GM18502 (cell line): ENCODE data around the gene FLVCR1.
"Not testable (repeated sequence)": the region's sequence is repeated elsewhere in the genome, so short reads cannot be mapped to it uniquely, and the experiment has no call there.

Experiments used
- ATAC-seq: cut with Tn5 transposase; IDR thresholded peaks from one replicate; pipeline ENCODE4 v1.9.1; 2021; ENCODE audit warnings: mild to moderate bottlenecking; ENCODE audit not compliant: unreplicated experiment, poor library complexity

Gene FLVCR1

GRCh38 chr1:212913638-212914037 is 55.6 kb downstream of the FLVCR1 start:
- ATAC-seq: not testable (repeated sequence)

GRCh38 chr1:212914110-212914509 is 56.0 kb downstream of the FLVCR1 start:
- ATAC-seq: not testable (repeated sequence)

- ATAC-seq: no peak
Observed at GRCh38 chr1:212914789-212915188, 56.7 kb downstream of the FLVCR1 start.

GRCh38 chr1:212915245-212916091 is 57.4 kb downstream of the FLVCR1 start:
- no peak for ATAC-seq

- no peak for ATAC-seq
Observed at GRCh38 chr1:212916481-212917133, 58.5 kb downstream of the FLVCR1 start.

GRCh38 chr1:212917134-212917485 is 59.0 kb downstream of the FLVCR1 start:
- no peak for ATAC-seq

GRCh38 chr1:212917858-212918257 is 59.8 kb downstream of the FLVCR1 start:
- no peak for ATAC-seq

GRCh38 chr1:212918824-212919223 is 60.7 kb downstream of the FLVCR1 start:
- no peak for ATAC-seq

- ATAC-seq: no peak
Observed at GRCh38 chr1:212920246-212920645, 62.2 kb downstream of the FLVCR1 start.

GRCh38 chr1:212920896-212921295 is 62.8 kb downstream of the FLVCR1 start:
- ATAC-seq: no peak

GRCh38 chr1:212922016-212922415 is 63.9 kb downstream of the FLVCR1 start:
- no peak for ATAC-seq

- ATAC-seq: no peak
Observed at GRCh38 chr1:212926372-212926771, 68.3 kb downstream of the FLVCR1 start.

- peak; percentile 79 for ATAC-seq
Observed at GRCh38 chr1:212928323-212929291, 70.5 kb downstream of the FLVCR1 start.

GRCh38 chr1:212930986-212931678 is 73.1 kb downstream of the FLVCR1 start:
- ATAC-seq: peak; percentile 53

- ATAC-seq: no peak
Observed at GRCh38 chr1:212933815-212934471, 75.9 kb downstream of the FLVCR1 start.

- ATAC-seq: no peak
Observed at GRCh38 chr1:212935387-212935981, 77.4 kb downstream of the FLVCR1 start.

GRCh38 chr1:212937034-212937433 is 79.0 kb downstream of the FLVCR1 start:
- ATAC-seq: no peak

- no peak for ATAC-seq
Observed at GRCh38 chr1:212938846-212939245, 80.8 kb downstream of the FLVCR1 start.

GRCh38 chr1:212941452-212941851 is 83.4 kb downstream of the FLVCR1 start:
- no peak for ATAC-seq
